ENCODE measurements around the gene GRK5. TPM values are rescaled to one million over a fixed set of nuclear protein-coding genes. Genes with fewer than 3 reads are reported as not detected.

The GRK5 gene
- total RNA-seq, 1 donor from 2014 or later, result 21.3 TPM

DNA sequence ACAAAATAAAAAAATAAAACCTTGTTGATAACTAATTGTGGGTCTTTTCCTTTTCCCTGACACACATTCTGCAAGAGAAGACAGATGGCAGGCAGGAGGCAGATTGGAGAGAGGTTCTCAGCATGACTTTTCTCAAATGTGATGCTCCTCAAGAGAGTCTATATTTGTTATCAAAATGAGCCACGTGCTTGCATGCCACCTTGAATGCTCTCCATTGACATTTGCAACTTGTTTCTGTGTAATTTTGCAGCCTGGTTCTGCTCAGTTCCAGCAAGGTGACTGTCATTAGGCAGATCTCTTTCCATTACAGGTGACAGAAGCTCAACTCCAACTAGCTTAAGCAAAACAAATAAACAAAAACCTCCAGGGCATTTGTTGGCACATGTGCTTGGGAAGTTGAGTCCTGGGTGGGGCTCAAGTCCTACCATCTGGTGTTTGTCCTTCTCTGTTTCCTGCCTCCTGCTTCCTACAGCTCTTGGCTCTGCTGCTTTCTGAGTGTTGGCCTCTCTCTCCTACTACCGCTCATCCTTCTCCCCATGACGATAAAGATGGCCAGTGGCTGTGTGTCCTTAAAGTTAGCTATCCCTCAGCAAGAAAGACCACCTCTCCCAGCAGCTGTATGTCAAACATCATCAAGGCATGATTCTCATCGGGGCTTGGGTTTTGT lies 56.7 kb downstream of the GRK5 start:
- peaks cover 26% of the 10 kb centered on the region for H3K4me1 Mint-ChIP-seq

DNA sequence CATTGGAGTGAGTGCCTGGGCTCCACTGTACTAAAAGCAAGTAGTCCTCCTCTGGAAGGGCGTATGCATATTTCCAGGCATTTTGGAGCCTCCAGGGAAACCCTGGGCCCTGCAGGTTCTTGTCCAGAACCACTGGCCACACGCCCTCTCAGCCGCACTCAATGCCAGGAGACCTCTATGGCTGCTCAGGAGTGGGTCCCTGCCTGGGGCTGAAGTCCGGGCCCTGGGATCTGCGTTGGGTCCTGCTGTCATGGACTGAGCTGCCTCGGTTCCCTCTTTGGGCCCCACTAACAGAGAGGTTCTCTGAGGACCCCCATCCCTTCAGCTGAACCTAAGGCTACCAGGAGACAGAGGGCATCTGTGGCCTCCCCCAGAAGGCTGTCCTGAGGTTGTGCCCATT lies 58.3 kb downstream of the GRK5 start:
- no peaks in the 10 kb centered on the region for H3K27me3 Mint-ChIP-seq
- H3K36me3 Mint-ChIP-seq (ENCODE audit: low read depth), result peaks cover 15% of the 10 kb centered on the region
- ChIA-PET CTCF (no interaction called here), POLR2A (interaction anchor here (0.6 kb wide), 1 partner anchor 199 kb away, joined by 4 read pairs; no protein-coding TSS in a partner anchor)
- no peaks in the 10 kb centered on the region for H3K9me3 Mint-ChIP-seq
- DNase-seq (no peak), ATAC-seq (ENCODE audit: low read depth) (no peak)
- H3K27ac Mint-ChIP-seq, result peak overlapping the region; percentile 15
- TF ChIP-seq, protein P1, sequence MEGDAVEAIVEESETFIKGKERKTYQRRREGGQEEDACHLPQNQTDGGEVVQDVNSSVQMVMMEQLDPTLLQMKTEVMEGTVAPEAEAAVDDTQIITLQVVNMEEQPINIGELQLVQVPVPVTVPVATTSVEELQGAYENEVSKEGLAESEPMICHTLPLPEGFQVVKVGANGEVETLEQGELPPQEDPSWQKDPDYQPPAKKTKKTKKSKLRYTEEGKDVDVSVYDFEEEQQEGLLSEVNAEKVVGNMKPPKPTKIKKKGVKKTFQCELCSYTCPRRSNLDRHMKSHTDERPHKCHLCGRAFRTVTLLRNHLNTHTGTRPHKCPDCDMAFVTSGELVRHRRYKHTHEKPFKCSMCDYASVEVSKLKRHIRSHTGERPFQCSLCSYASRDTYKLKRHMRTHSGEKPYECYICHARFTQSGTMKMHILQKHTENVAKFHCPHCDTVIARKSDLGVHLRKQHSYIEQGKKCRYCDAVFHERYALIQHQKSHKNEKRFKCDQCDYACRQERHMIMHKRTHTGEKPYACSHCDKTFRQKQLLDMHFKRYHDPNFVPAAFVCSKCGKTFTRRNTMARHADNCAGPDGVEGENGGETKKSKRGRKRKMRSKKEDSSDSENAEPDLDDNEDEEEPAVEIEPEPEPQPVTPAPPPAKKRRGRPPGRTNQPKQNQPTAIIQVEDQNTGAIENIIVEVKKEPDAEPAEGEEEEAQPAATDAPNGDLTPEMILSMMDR (IDR thresholded peaks at IDR 0.05), result no peak
- intact Hi-C loops (cut with micrococcal nuclease), result loop anchor here (5.0 kb wide), 1 partner anchor 102 kb away; no protein-coding TSS in a partner anchor
- peaks cover 42% of the 10 kb centered on the region for H3K4me1 Mint-ChIP-seq
- H3K4me3 Mint-ChIP-seq, result no peak overlapping the region

More for the DNA sequence above, 56.7 kb downstream of the GRK5 start:
- peaks cover 17% of the 10 kb centered on the region for H3K36me3 Mint-ChIP-seq (ENCODE audit: low read depth)
- intact Hi-C loops (cut with micrococcal nuclease), result no loop called here
- CTCF ChIA-PET, result no interaction called here
- H3K27ac Mint-ChIP-seq, result peak overlapping the region; percentile 4
- H3K27me3 Mint-ChIP-seq, result no peaks in the 10 kb centered on the region
- POLR2A ChIA-PET, result interaction anchor here (0.5 to 0.6 kb wide), 2 partner anchors 9 to 37 kb away, joined by 3 to 5 read pairs; no protein-coding TSS in a partner anchor
- TF ChIP-seq, protein P1 (IDR thresholded peaks at IDR 0.05), result no peak
- no peak overlapping the region for H3K4me3 Mint-ChIP-seq
- H3K9me3 Mint-ChIP-seq, result no peaks in the 10 kb centered on the region
- DNase-seq (no peak), ATAC-seq (ENCODE audit: low read depth) (no peak)

DNA sequence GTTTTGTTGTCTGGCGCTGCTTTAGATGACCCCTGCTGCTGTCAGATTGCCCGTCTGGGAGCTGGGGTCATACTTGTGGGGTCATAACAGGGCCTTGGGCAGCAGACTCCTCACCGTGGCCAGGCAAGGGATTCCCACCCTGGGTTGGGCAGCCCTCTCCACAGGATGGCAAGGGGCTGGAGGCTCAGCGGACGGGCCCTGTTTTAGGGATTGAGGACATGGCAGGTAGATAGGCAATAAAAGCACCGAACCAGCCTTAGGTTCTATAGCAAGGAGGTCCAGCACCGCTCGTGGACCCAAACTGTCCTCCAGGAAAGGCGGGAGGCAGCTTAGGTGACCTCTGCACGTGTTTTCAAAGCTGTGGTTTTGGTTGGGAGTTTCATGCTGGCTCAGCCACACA lies 60.0 kb downstream of the GRK5 start:
- no peak overlapping the region for H3K4me3 Mint-ChIP-seq
- H3K27ac Mint-ChIP-seq, result peak overlapping the region; percentile 68
- H3K9me3 Mint-ChIP-seq, result no peaks in the 10 kb centered on the region
- peaks cover 59% of the 10 kb centered on the region for H3K4me1 Mint-ChIP-seq
- H3K27me3 Mint-ChIP-seq, result no peaks in the 10 kb centered on the region
- ATAC-seq (ENCODE audit: low read depth) (no peak), DNase-seq (no peak)
- POLR2A ChIA-PET, result interaction anchor here (1.2 to 1.5 kb wide), 2 partner anchors 19 to 58 kb away, joined by 3 to 7 read pairs; no protein-coding TSS in a partner anchor
- TF ChIP-seq, protein P1 (IDR thresholded peaks at IDR 0.05), result no peak
- intact Hi-C loops (cut with micrococcal nuclease), result loop anchor here (5.0 kb wide), 1 partner anchor 100 kb away; no protein-coding TSS in a partner anchor
- peaks cover 10% of the 10 kb centered on the region for H3K36me3 Mint-ChIP-seq (ENCODE audit: low read depth)
- CTCF ChIA-PET, result interaction anchor here (1.6 kb wide), 1 partner anchor 42 kb away, joined by 5 read pairs; no protein-coding TSS in a partner anchor

DNA sequence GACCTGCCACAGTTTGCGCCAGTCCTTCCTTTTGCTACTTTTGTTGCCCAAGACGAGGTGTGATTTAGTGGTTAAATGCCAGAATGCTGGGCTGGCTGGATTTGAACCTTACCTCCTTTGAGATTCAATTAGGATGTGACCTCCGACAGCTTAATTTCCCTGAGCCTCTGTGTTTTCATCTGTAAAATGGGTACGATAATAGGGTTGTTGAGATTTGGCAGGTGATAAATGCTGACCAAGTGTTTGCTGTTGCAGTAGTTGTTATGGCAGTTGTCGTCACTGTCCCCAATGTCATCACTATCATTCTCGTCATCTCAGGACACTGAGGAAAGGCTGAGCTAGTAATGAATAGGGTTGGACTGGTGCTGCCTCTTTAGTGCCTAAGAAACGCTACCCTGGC lies 61.1 kb downstream of the GRK5 start:
- peak overlapping the region; percentile 96 for H3K27ac Mint-ChIP-seq
- ChIA-PET POLR2A (interaction anchor here (0.6 to 2.0 kb wide), 10 partner anchors 31 to 275 kb away, joined by 3 to 21 read pairs (median 4); partner anchors contain the start of gene GRK5), CTCF (interaction anchor here (1.4 to 1.7 kb wide), 3 partner anchors 41 to 61 kb away, joined by 3 to 5 read pairs (median 5); partner anchors contain the start of gene GRK5)
- no peak for ATAC-seq (ENCODE audit: low read depth)
- H3K4me1 Mint-ChIP-seq, result peaks cover 70% of the 10 kb centered on the region
- peaks cover 8% of the 10 kb centered on the region for H3K36me3 Mint-ChIP-seq (ENCODE audit: low read depth)
- H3K27me3 Mint-ChIP-seq, result no peaks in the 10 kb centered on the region
- intact Hi-C loops (cut with micrococcal nuclease), result loop anchor here (2.0 to 5.0 kb wide), 4 partner anchors 46 to 99 kb away; partner anchors contain the start of gene GRK5
- H3K9me3 Mint-ChIP-seq, result no peaks in the 10 kb centered on the region
- peak overlapping the region; percentile 56 for H3K4me3 Mint-ChIP-seq
- DNase-seq, result no peak
- TF ChIP-seq, protein P1 (IDR thresholded peaks at IDR 0.05), result no peak

All from activated B cell treated with CpG ODN at 0.5 μM for 24 hours (primary cell).